CD4-positive, CD25-positive, alpha-beta regulatory T cell (primary cell): ENCODE data around the gene CD7. TPM values are rescaled to one million over a fixed set of nuclear protein-coding genes. Genes with fewer than 3 reads are reported as not detected.

Source experiments
- ATAC-seq, 2 donors: fragments of 150-1000 bp; cut with Tn5 transposase; one replicate each; pipeline ENCODE4 v1.10.0; 2021; ENCODE audit warnings: low read depth in 2 of 2, moderate number of reproducible peaks in 2 of 2, moderate library complexity in 1 of 2
- DNase-seq, 3 donors: peaks; one replicate each; pipeline versions ENCODE4 v3.0.0 to v3.0.0-alpha.2; 2012 to 2022; ENCODE audit warnings: mixed read lengths in 1 of 3
- H3K27ac ChIP-seq: one replicate; pipeline ENCODE4 v1.7.0; 2013; ENCODE audit warnings: mild to moderate bottlenecking, low read length; ENCODE audit not compliant: insufficient read depth, poor library complexity, severe bottlenecking
- H3K27me3 ChIP-seq: one replicate; pipeline ENCODE4 v1.7.0; 2013; ENCODE audit warnings: low read length; ENCODE audit not compliant: control insufficient read depth, insufficient read depth
- H3K36me3 ChIP-seq: one replicate; pipeline ENCODE4 v1.7.0; 2013; ENCODE audit warnings: mild to moderate bottlenecking, low read length, moderate library complexity; ENCODE audit not compliant: control insufficient read depth, insufficient read depth
- H3K4me1 ChIP-seq: 2 replicates; pipeline ENCODE4 v1.7.0; 2013; ENCODE audit warnings: mild to moderate bottlenecking, low read length; ENCODE audit not compliant: insufficient read depth, control insufficient read depth, poor library complexity, severe bottlenecking
- H3K4me3 ChIP-seq: one replicate; pipeline ENCODE4 v1.7.0; 2013; ENCODE audit warnings: low read depth, mild to moderate bottlenecking, low read length, moderate library complexity
- H3K9me3 ChIP-seq, 2 experiments: 1 replicate in 1 of 2; 2 replicates in 1 of 2; pipeline ENCODE4 v1.7.0; 2013; ENCODE audit warnings: low read length in 2 of 2, mild to moderate bottlenecking in 1 of 2, moderate library complexity in 1 of 2; ENCODE audit not compliant: control insufficient read depth in 2 of 2
- H3K27ac Mint-ChIP-seq, 3 donors: one replicate each; pipeline ENCODE4 v1.8.0; 2020 to 2022; ENCODE audit warnings: mild to moderate bottlenecking in 3 of 3, mixed read lengths in 3 of 3, moderate library complexity in 2 of 3
- H3K27me3 Mint-ChIP-seq: one replicate; pipeline ENCODE4 v1.8.0; 2022; ENCODE audit warnings: mild to moderate bottlenecking, mixed read lengths
- H3K36me3 Mint-ChIP-seq: one replicate; pipeline ENCODE4 v1.8.0; 2020; ENCODE audit warnings: mixed read lengths
- H3K4me1 Mint-ChIP-seq, 4 donors: one replicate each; pipeline ENCODE4 v1.8.0; 2020 to 2022; ENCODE audit warnings: mixed read lengths in 4 of 4, mild to moderate bottlenecking in 1 of 4
- H3K4me3 Mint-ChIP-seq, 4 donors: one replicate each; pipeline ENCODE4 v1.8.0; 2020 to 2022; ENCODE audit warnings: mild to moderate bottlenecking in 4 of 4, mixed read lengths in 4 of 4, moderate library complexity in 3 of 4
- H3K9me3 Mint-ChIP-seq, 7 donors: one replicate each; pipeline ENCODE4 v1.8.0; 2020 to 2022; ENCODE audit warnings: mixed read lengths in 7 of 7, mild to moderate bottlenecking in 3 of 7, moderate library complexity in 2 of 7
- polyA plus RNA-seq, 4 donors: library from polyadenylated mRNA; unstranded; fragments of 300-500 nt; fragmentation: Illumina TruSeq; gene quantifications; one replicate each; pipeline ENCODE4 v1.2.3, GENCODE V29; 2021
- total RNA-seq: library from RNA; stranded (reverse); gene quantifications from one replicate; pipeline ENCODE4 v1.2.3, GENCODE V29; 2022

CD7 gene
- total and polyA plus RNA-seq, 5 donors from 2014 or later = 56.3 to 140 (median 75.4) TPM

DNA sequence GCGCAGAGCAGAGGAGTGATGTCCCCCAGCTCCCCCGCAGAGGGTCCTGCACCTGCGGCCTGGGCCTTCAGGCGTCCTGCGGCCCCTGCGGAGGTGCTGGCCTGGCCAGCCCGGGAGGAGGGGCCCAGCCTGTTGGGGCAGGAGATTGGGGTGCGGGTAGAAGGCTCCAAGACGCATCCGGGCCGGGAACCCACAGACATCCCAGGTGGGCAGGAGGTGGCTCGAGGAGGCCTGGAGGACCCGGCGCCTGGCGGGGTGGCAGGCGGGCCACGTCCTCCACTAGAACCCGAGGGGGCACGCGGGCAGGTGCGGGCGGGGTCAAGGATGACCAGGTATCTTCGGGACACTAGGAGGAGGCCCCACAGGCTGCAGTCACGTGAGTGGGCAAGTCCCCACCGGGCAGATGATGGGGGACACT lies 16.8 kb upstream of the CD7 start:
- DNase-seq = no peak
- peaks cover 0 to 33% (median 13%) of the 10 kb centered on the region in 4 donors for H3K4me1 Mint-ChIP-seq
- H3K27ac ChIP-seq = no peak overlapping the region

DNA sequence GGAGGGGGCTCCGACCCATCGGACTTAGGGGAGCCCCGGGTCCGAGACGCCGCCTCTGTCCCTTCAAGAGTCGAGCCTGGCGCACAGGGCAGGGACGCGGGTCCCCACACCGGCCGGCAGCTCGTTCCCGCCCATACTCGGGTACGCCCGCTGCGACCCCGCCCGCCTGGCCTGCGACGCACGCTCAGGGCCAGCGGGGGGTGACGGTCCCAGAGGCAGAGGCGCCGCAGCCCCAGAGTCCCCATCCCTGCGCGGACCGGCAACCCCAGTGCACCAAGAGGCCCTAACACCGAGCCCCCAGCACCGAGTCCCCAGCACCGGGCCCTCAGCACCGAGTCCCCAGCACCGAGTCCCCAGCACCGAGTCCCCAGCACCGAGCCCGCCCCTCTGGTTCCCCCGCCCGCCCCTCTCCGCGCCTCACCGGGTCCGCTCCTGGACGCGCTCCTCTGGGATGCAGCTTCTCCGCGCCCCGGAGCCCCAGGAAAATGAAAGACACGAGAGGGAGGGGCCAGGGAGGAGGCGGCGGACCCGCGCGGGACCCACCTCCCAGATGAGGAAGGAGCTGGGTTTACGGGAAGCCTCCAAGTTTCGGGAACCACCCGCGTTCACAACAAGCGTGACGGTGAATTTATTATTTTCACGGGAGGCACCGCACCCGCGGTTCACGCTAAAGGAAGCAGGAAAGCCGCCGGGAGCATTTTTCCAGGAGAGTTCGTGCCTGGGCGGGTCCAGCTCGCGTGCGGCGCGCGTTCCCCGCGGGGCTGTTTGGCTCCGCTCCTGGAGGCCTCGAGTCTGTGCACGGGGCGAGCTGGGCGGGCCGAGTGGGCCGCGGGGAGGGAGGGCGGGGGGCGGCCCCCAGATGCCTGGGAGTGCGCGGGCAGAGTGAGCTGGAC lies 16.1 kb upstream of the CD7 start, which contains the start of gene SECTM1:
Gene SECTM1 (minus strand): TSS at position 488 of the 893 bp plus-strand sequence. CDS start 6,526 bp downstream, outside the sequence.
- H3K27me3 ChIP-seq = no peaks in the 10 kb centered on the region
- peaks cover 31% of the 10 kb centered on the region for H3K4me1 ChIP-seq
- Mint-ChIP-seq H3K36me3 (no peaks in the 10 kb centered on the region), H3K27ac (peak within 1 kb of the TSS in 1 of 3 donors; percentile 82), H3K27me3 (peaks cover 46% of the 10 kb centered on the region), H3K9me3 (no peaks in the 10 kb centered on the region), H3K4me3 (peak within 1 kb of the TSS; percentile 60 to 96 (median 90)), H3K4me1 (peaks cover 0 to 26% (median 13%) of the 10 kb centered on the region in 4 donors)
- H3K9me3 ChIP-seq = no peaks in the 10 kb centered on the region
- no peak for DNase-seq
- ATAC-seq = peak; percentile 7 to 38
- no peaks in the 10 kb centered on the region for H3K36me3 ChIP-seq
- H3K4me3 ChIP-seq = peak within 1 kb of the TSS; percentile 51
- H3K27ac ChIP-seq = no peak within 1 kb of the TSS

More for the DNA sequence above, 16.8 kb upstream of the CD7 start:
- H3K9me3 Mint-ChIP-seq = no peaks in the 10 kb centered on the region
- H3K9me3 ChIP-seq = no peaks in the 10 kb centered on the region
- no peak overlapping the region for H3K4me3 ChIP-seq
- H3K4me1 ChIP-seq = peaks cover 31% of the 10 kb centered on the region
- H3K27ac Mint-ChIP-seq = no peak overlapping the region
- ATAC-seq = no peak
- peak overlapping the region in 3 of 4 donors; percentile 60 to 91 (median 89) for H3K4me3 Mint-ChIP-seq
- H3K36me3 Mint-ChIP-seq = no peaks in the 10 kb centered on the region
- H3K27me3 ChIP-seq = no peaks in the 10 kb centered on the region
- H3K36me3 ChIP-seq = no peaks in the 10 kb centered on the region
- peaks cover 45% of the 10 kb centered on the region for H3K27me3 Mint-ChIP-seq

DNA sequence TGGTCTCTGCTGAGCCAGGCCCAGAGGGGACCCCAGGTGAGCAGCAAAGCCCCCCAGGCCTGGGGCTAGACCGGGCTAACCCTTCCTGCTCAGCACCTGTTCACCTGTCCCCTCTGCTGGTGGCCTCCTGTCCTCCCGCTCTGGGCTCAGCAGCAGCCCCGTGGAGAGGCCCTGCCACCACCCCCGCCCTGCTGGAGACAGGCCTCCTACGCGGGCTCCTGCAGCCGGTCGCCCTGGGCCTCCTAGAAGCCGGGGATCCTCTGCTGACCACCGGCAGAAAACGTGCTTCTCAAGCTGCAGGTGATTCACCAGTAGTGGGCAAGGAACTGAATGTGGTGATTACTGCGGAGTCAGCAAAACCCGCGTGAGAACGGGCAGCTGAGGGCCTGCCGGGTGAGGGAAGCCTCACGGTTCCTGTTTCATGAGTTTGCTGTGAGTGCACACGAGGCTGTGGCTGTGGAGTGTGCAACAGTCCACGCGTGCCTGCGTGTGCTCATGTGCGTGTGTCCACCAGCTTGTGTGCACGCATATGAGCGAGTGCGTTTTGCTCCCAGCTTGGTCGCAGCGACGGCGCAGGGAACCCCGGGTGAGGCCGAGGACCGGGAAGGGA lies 15.4 kb upstream of the CD7 start:
- Histone ChIP-seq H3K4me1 (peaks cover 31% of the 10 kb centered on the region), H3K27ac (no peak overlapping the region), H3K27me3 (no peaks in the 10 kb centered on the region), H3K36me3 (no peaks in the 10 kb centered on the region), H3K9me3 (no peaks in the 10 kb centered on the region), H3K4me3 (no peak overlapping the region)
- DNase-seq (peak in 1 of 3 donors; percentile 58), ATAC-seq (peak; percentile 51 to 53)
- Mint-ChIP-seq H3K27ac (peak overlapping the region in 1 of 3 donors; percentile 82), H3K4me3 (peak overlapping the region; percentile 20 to 89 (median 71)), H3K36me3 (no peaks in the 10 kb centered on the region), H3K9me3 (no peaks in the 10 kb centered on the region), H3K4me1 (peaks cover 0 to 25% (median 13%) of the 10 kb centered on the region in 4 donors), H3K27me3 (peaks cover 42% of the 10 kb centered on the region)

DNA sequence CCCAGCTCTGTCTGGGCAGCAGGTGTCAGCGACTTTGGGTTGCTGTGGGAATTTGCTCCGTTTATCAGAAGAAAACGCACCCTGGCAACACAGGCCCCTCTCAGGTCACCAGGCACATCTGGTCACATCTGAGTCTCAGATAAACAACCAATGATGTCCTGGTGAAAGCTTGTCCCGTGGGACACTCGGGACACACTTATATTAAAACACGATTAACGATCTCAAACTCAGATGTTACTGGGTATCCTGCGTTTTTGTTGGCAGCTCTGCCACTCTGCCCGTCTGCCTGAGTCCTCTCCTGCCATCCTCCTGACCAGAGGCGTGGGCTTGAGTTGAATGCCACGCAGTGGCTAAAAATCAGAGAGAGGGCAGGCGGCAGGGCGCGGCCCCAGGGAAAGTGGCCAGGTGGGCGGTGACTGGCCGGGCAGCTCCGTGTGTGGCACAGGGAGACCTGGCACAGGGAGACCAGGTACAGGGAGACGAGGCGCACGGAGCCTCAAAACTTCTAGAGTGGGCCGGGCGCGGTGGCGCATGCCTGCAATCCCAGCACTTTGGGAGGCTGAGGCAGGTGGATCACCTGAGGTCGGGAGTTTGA lies 14.0 kb upstream of the CD7 start:
- Mint-ChIP-seq H3K9me3 (no peaks in the 10 kb centered on the region), H3K27me3 (peaks cover 35% of the 10 kb centered on the region), H3K27ac (no peak overlapping the region), H3K4me1 (peaks cover 0 to 25% (median 13%) of the 10 kb centered on the region in 4 donors), H3K36me3 (no peaks in the 10 kb centered on the region), H3K4me3 (peak overlapping the region in 3 of 4 donors; percentile 41 to 59 (median 51))
- Histone ChIP-seq H3K9me3 (no peaks in the 10 kb centered on the region), H3K27ac (no peak overlapping the region), H3K27me3 (no peaks in the 10 kb centered on the region), H3K4me1 (peaks cover 31% of the 10 kb centered on the region), H3K36me3 (no peaks in the 10 kb centered on the region), H3K4me3 (no peak overlapping the region)
- DNase-seq = no peak
- no peak for ATAC-seq

DNA sequence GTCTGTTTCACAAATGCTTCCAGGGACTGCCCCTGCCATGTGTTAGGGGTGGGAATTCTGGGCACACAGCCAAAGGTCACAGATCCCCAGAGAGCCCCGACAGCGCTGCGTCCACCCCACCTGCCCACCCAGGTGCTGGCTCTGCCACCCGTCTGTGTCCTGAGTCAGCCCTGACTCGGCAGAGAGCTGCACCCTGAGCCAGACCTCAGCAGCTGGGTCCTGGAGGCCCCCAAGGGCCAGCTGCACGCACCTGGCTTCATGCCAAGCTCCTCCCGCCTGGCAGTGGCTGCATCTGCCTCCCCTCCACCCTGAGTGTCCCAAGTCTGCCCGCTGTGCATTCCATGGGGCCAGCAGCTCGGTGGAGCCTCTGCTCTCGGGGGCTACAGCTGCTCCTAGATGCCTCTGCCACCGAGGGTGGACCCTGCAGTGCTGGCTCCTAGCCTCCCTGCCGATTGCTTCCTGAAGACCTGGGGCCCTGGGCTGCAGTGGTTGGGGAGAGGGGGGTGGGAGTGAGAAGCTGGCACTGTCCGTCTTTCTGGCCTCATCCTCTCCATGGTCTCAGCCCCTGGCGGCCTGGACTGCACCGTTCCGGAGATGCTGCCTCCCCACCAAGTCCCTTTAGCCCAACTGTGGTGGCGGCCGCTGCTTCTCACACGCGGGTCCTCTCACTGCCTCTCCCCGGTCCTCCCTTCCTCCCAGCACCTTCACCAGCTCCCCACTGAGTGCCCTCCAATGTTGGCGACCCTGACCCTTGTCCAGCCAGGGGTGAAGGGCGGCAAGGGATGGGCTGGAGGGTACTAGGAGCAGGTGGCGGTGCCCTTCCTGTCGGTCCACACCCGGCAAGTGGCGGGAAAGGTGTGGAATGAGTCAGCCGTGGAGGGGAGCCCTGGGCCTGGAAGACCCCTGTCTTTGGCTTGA lies 13.2 kb upstream of the CD7 start:
- no peaks in the 10 kb centered on the region for H3K36me3 ChIP-seq
- peaks cover 31% of the 10 kb centered on the region for H3K4me1 ChIP-seq
- no peak for ATAC-seq
- Mint-ChIP-seq H3K36me3 (no peaks in the 10 kb centered on the region), H3K4me1 (peaks cover 0 to 24% (median 12%) of the 10 kb centered on the region in 4 donors), H3K9me3 (no peaks in the 10 kb centered on the region), H3K4me3 (peak overlapping the region in 1 of 4 donors; percentile 43), H3K27ac (no peak overlapping the region), H3K27me3 (peaks cover 31% of the 10 kb centered on the region)
- H3K9me3 ChIP-seq = no peaks in the 10 kb centered on the region
- H3K4me3 ChIP-seq = no peak overlapping the region
- no peak overlapping the region for H3K27ac ChIP-seq
- no peaks in the 10 kb centered on the region for H3K27me3 ChIP-seq
- DNase-seq = no peak

DNA sequence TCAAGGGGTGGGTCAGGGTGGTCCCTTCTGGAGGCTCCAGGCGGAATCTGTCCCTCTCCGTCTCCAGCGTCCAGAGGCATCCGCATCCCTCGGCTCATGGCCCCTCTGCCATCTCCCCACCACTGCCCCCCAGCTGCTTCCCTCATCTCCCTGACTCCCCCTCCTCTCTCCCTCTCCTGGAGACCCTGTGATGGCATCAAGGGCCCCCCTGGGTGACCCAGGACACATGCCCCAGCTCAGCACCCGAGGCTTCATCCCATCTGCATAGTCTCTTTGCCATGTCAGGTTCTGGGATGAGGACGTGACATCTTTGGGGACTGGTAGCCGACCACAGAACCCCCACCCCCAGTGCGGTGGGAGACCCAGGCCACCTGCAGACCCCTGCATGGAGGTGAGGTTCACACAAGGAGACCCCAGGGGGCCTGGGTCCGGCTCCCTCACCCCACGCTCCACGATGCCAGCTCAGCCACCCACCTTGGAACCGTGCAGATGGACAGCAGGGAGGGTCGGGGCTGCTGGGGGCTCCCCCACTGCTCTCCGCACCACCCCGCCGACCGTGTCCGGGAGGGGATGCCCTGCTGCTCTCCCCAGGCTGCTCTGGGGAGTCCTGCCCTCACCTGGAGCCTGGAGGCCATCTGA lies 12.4 kb upstream of the CD7 start:
- H3K4me1 ChIP-seq = peaks cover 25% of the 10 kb centered on the region
- no peaks in the 10 kb centered on the region for H3K9me3 Mint-ChIP-seq
- peak overlapping the region in 1 of 4 donors; percentile 43 for H3K4me3 Mint-ChIP-seq
- H3K27ac Mint-ChIP-seq = no peak overlapping the region
- H3K27me3 ChIP-seq = no peaks in the 10 kb centered on the region
- peaks cover 26% of the 10 kb centered on the region for H3K27me3 Mint-ChIP-seq
- DNase-seq (no peak), ATAC-seq (no peak)
- H3K36me3 Mint-ChIP-seq = no peaks in the 10 kb centered on the region
- H3K4me3 ChIP-seq = no peak overlapping the region
- H3K9me3 ChIP-seq = no peaks in the 10 kb centered on the region
- H3K36me3 ChIP-seq = no peaks in the 10 kb centered on the region
- peaks cover 0 to 18% (median 8%) of the 10 kb centered on the region in 4 donors for H3K4me1 Mint-ChIP-seq
- no peak overlapping the region for H3K27ac ChIP-seq
